Forelimb muscle (tissue), 1 donor: ENCODE measurements around the gene AGPAT3. TPM values are rescaled to one million over a fixed set of nuclear protein-coding genes. Genes with fewer than 3 reads are reported as not detected.

Experiments used
- DNase-seq: peaks from one replicate; pipeline ENCODE4 v3.0.0-alpha.2; 2013; ENCODE audit warnings: low read depth
- polyA plus RNA-seq: library from polyadenylated mRNA; unstranded; fragments of 120-200 nt; gene quantifications from one replicate; pipeline ENCODE4 v1.2.1, GENCODE V29; 2013; ENCODE audit not compliant: insufficient read length

The AGPAT3 gene
- polyA plus RNA-seq, 1 donor = 27.0 TPM

DNA sequence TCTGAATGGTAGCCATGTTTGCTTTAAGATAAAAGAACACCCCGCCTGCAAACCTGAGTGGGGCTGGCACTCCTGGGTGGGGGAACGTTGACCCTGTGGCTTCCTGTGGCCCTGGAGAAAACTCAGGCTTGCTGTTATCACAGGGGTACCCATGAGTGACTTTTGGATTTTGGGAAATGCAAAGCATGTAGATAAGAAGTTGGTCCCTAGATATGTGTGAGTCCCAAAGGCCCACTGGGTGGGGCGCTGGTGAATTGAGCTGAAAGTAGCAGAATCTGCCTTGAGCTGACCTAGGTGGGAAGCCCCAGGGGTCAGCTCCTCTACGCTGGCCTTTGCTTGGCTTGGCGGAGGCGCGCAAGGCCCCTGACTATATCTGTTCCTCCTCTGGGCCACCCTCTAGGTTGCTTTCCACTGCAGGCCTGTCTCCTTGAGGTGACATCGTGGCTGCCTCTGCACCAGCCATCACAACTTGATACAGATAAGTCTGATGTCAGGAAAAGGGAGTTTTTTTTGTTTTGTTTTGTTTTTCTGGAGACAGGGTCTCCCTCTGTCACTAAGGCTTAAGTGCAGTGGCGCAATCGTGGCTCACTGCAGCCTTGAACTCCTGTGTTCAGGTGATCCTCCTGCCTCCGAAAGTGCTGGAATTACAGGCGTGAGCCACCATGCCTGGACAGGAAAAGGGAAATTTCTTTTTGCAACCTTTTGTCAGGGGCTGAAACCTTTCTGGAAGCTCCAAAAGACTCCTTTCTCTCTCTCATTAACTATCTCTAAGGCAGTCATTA lies 72.2 kb downstream of the AGPAT3 start:
- DNase-seq = no peak

DNA sequence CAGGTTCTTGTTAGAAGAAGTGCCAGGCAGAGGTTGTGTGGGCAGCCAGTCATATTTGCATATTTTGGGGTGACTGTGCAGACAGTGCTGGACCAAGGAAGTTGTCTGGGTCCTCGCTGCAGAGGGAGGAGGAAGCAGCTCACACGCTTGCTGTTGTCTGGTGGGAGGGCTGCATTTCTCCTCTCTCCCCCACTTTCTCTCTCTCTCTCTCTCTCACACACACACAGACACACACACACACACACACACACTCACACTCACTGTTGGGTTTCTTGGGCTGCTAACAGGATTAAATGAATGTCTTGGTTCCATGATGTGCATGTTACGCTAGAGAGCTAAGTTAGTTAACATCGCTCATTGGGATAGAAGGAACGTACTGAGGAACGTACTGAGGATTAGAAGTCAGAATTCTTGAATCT lies 72.9 kb downstream of the AGPAT3 start:
- no peak for DNase-seq

DNA sequence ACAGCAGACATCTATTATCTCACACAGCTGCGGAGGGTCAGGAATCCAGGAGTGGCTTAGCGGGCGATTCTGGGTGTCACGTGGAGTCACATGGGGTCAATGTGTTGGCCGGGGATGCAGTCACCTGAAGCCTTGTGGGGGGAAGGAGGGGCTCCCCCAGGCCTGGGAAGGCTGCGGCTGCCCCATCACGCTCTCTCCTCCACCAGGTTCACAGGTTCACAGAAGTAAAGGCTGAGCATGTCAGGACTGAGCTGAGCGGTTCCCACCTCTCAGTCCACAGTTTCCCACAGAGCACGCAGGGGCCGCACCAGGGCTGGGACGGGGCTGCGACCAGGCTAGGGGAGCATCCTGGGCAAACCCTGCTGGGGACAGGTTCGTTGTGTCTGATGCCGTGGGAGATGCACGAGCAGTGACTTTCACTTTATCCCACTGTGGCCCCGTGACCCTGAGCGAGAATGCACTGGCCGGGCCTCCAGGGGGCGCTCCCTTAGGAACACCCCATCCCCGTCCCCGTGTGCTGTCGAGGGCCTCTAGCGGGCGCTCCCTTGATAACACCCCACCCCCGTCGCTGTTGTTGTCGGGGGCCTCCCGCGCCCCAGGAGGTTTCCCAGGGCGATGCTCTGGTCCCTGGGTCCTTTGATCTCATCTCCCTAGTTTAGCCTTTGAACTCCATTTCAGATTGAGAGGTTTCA lies 73.9 kb downstream of the AGPAT3 start:
- DNase-seq = no peak

DNA sequence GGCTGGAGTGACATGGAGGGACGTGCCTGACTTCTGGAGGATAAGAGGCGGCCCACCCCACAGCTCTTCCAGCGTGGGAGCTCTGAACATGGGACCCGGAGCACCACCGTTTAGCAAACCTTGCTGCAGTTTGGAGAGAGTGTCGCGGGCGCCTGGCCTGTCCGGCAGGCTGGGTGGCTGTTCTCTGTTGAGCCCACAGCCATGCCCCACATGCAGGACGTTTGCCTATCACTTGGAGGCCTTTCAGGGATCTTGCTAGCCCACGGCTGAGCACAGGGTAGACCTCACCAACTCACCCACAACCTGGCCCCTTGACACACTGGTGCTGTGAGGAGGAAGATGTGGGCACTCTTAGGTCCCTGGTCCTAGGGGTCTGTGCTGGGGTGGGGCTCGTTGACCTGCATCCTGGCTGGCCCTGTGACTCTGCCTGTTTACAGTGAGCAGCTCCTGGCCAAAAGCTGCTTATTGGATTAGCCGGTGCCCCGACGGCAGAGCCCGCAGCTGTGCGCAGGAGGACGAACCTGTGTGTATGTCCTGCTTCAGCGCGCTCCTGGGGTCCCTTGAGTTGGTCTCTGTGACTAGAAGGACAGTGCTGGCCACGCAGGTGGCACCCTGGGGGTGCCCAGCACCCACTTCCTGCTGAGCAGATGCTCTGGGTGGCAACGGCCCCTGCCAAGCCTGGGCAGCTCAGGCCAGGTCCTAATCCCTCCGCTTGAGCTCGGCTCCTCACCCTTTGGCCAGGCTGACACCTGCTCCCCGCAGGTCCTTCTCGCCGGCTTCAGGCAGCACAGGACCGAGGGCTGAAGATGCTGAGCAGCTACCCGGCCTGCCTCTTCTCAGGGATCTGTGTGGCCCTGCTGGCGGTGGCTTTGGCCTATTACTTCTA lies 74.7 kb downstream of the AGPAT3 start:
- no peak for DNase-seq

DNA sequence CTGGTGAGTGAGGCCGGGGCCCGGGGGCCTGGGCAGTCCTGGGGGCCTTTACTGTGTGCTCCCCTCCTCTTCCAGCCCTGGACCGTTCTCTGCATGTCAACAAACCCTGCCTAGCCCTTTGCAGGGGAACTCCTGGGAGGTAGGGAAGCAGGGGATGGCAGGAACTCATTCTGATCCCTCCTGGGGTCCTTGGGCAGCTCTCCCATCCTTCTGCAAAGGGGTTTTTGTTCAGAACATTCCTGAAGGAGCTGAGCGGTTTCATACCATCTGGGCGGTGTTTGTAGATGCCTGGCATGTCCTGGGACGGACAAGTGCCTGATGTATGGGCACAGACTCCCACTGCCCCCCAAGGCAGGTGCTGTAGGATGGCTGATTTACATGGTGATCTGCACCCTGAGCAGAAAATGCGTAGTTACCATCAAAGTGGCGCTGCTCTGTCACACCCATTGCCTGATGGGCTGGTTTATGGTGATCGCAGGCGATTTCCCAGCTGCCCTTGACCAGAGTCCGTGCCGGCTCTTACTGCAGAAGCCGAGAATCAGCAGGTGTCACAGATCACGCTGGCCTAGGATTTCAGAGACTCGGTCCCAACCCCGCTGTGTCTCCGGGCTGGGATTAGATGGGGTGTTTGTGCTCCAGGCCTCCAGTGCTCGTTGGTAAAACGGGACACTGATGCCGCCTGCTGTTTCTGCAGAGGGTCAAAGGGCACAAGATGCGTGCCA lies 75.5 kb downstream of the AGPAT3 start:
- no peak for DNase-seq

DNA sequence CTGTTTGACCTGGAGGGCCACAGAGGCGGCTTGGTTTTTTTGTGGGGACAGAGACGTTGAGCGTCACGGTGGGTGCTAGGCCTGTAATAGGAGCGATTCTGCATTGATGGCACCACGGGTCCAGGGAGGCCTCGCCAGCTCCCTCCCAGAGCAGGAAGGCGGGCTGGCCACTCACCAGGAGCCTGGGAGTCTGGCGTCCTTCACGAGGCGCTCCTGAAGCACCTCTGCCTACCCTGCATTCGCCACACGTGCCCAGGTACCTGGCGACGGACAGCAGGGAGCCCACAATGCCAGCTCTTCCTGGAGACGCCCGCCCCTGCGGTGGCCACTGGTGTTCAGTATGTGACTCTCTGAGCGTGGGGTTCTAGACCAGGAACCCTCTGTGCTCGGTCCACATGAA lies 77.2 kb downstream of the AGPAT3 start:
- no peak for DNase-seq

DNA sequence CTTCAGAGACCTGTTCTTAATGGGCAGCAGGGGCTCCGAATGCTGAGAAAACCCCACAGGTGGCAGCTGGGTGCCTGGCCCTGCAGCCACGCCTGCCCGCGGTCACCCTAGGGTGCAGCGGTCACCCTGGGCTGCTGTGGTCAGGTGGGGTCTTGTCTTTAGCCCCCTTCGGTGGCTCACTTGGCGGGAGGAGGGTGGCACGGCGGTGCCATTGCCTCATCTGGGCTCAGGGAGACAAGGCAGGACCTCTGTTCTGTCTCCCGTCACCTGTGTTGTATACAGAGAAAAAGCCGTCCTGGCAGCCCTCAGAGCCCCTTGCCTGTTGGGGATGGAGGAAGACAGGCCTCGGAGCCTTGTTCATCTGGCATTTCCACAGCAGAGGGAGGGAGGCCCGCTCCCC lies 77.6 kb downstream of the AGPAT3 start:
- DNase-seq = no peak

DNA sequence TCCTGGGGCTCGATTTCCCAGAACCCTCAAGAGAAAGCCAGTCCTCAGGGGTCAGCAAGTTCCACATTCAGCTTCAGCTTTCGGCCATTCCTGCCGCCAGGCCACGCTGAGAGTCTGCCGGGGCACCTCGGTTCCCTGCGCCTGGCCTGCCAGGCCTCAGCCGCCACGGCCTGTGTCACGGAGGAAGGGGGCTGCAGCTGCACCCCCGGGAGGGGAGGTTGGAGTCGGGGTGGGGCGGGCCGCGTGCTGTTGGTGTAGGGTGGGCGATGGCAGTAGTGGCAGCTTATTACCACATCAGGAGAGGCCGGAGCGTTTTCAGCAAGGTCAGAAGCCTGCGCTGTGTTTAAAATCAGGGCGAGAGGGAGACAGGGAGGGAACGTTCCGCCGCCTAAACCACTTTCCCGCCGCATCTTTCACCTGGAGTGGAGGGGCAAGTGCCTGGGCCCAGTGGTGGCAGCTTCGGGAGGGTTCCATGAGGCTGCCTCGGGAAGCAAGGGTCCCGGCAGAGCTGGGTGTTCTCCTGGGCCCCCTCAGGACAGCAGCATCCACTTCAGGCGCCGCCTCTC lies 78.6 kb downstream of the AGPAT3 start:
- no peak for DNase-seq

DNA sequence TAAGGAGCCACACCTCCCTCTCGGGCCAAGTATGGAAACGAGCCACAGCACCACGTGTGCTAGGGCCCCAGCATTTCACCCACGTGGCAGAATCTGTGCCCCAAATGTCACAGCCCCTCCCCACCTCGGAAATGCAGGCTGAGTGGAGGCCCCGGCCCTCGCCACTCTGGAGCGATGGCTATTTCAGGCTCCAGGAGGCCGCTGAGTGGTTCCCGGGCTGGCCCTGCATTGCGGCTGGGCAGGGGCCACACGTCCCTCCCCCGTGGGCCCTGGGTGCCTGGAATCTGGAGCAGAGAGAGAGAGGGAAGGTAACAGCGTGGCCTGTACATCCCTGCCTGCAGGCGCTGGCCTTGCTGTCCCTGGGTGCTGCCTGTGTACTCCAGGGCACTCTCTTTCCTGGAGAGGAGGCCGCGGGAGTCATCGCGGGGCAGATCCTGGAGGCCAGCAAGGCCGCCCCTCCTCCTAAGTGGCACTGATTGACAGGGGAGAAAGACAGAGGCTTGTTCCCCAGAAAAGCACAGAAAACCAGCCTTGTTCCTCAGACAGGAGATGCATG lies 79.1 kb downstream of the AGPAT3 start:
- DNase-seq = no peak

DNA sequence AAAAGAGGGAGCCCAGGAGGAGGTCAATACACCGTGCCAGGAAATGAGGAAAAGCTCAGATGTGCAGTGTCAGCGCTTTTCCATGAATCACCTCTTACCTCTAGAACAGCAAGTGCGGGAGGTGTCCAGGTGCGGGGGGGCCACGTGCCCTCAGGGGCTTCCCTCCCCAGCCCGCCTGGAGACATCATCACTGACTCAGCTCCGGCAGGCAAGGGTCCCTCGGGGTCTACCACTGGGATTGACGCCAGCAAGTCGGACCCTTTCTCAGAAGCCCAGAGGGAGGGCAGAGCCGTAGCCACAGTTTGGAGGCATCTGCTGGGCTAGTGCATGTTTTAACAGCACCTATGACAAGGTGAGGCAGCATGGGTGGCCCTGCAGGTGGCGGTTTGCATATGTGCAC lies 79.7 kb downstream of the AGPAT3 start:
- DNase-seq = no peak

DNA sequence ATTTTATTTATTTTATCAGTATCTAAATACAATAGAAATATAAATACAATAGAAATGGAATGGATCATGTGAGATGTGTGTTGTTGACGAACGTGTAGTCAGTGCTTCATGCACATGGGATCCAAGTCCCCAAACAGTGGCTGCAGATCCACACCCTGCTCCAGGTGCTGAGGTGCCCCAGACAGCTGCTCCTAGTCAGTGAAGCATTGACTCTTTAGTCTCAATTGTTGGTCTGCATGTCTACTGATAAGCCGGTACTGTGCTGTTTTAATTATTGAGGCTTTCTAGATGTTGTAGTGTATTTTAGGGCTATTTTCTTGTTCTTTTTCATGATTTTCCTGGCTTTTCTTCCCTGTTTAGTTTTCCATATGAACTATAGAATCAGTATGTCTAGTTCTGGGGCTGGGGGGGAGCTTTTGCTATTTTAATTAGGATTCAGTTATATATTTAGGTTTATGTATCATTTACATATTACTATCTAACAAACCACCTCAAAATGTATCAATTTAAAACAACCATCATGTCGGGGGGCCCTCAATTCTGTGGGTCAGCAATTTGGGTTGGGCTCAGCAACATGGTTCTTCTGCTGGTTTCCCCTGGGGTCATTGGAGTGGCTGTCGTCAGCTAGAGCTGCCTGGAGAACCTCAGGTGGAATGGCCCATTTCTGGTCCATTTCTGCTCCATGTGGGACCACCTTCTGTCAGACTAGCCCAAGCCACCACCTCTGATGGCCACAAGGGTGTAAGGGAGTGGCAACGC lies 83.9 kb downstream of the AGPAT3 start:
- DNase-seq = no peak

DNA sequence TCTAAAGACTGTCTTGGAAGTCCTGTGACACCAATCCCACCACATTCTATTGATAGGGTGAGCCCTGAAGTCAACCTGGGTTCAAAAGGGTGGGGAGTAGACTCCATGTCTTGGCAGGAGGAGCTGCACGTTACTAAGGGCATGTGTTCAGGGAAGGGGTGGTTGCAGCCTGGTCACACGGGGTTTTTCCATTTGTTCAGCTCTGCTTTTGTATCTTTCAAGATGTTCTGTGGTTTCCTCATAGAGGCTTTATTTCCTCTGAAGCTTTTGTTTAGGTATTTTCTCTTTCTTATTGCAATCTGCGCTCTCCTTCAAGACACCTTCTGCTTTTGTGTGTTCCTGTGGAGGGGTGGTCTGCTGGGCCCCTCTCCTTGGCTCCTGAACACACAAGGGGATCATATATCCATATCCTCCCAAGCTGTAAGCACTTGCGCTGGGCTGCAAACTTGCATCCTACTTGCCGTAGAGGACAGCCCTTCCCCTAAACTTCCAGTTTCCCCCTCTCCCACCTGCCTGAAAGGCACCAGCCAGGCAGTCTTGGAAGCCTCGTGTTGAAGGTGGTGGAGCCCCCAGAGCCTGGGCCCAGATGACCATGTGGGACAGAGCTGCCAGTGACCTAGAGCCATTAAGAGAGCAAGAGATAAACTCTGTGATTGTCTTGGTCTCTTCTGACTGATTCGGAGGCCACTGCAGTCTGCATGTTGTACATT lies 84.6 kb downstream of the AGPAT3 start:
- no peak for DNase-seq

DNA sequence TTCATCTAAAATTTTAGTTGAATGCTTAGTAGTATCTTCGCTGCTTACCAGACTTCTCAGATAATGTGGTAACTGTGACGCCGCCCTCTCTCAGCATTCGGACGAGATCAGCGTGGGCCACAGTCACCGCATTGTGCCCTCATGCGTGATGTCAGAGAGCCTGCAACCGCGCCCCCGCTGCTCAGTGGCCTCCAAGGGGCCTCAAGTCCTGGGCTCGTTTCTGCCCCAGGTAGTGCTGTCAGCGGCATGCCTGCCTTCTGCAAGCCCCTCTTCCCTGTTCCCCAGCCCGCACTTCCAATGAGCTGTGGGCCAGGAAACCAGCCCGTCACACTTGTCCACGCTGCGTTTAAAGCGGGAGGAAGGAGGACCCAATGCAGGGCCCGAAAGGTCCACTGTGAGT lies 85.5 kb downstream of the AGPAT3 start:
- no peak for DNase-seq

DNA sequence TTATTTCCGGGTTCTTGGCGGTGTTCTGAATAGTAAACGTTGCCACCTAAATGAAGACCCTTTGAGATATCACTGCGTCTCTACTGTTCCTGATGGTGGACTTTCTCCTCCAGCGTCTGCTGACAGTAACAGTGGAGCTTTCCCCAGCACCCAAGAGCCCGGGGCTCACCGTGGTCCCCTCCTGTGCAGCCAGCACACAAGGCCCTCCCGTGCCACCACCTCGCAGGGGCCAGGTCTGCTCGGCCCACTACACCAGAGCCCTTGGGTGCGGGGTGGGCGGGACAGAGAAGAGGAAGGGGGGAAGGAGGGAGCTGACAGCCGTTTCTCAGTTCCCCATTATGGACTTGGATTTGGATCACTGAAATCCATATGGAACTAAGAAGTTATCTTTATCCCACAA lies 85.9 kb downstream of the AGPAT3 start:
- no peak for DNase-seq

DNA sequence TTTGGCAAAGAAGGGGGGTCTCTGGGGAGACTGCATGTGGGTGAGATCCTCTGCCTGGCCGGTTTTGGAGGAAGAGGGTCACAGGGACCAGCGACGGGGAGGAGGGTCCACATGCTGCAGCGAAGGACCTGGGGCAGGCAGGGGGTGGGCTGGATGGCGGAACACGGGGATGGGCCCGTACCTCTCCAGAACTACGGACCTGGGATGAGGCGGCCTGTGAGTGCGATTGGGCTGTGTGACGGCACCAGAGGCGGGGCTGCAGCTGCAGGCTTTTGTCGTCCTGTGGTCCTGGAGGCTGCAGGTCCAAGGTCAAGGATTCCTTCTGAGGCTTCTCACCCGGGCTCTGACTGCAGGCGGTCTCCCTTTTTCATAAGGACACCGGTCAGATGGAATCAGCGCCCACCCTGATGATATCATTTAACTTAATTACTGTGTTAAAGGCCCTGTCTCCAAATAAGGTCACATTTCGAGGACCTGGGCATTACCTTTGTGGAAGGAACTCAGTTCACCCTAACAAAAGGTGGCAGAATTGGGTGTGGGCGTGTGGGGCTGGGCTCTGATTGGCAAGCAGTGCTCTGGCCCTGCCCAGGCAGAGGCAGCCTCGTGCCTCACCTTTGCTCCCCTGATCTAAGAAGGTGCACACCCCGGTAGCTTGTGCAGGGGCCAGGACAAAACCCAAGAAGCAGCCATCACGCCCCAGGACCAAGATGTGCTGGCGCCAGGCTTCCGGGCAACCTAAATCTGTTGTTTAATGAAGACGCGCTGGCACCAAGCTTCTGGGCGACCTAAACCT lies 87.1 kb downstream of the AGPAT3 start:
- no peak for DNase-seq

DNA sequence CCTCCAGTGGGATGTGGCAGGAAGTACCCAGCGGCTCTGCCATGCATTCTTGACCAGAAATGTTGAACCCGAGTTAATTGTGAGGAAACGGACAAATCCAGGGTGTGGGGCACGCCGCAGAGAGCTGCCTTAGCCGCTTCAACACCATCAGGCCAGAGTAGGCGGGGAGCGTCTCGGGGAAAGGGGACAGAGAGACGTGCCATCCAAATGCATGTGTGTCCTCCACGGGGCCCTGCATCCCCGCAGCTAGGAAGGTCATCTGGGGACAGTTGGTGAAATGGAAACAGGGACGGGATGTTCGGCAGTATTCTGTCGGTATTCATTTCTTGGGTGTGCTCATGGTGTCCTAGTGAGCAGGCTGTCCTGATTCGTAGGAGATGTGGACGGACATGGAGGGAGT lies 88.0 kb downstream of the AGPAT3 start:
- DNase-seq = no peak

DNA sequence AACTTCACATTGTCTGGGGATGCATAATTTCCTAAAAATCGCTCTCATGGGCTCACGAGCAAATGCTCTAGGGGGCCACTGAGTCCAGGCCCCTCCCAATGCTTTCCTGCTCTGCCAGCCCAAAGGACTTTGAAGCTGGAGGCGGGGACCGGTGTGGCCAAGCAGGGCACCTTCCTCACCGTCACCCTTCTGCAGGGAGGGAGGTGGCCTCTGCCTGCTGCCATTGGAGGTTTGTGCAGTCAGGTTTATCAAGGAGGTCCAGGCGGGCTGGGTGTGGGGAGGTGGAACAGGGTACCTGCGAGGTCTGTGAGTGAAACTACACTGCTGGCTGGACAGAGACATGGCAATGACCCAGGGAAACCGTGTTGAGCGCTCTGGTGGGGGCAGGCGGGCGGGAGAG lies 89.0 kb downstream of the AGPAT3 start:
- no peak for DNase-seq

DNA sequence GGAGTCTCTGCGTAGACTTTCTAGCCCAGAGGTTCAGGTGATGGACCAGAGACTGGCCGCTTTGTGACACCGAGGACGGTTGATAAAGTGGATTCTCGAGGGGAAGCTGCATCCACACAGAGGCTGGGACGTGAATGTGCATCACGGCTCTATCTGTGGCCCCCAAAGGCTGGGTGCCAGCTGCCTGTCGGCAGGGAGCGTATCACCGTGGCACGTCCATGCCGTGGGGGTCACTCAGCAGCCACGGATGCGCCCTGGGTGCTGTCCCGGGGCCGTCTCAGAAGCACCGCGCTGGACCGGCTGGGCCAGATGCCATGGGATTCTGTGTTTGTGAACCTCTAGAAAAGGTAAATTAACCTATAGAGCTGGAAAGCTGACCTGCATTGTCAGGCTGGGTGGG lies 89.9 kb downstream of the AGPAT3 start:
- DNase-seq = no peak
